K562 treated with DMSO at 1 percent for 24 hours (cell line): ENCODE results near the gene TNFSF13. TPM values are rescaled to one million over a fixed set of nuclear protein-coding genes. Genes with fewer than 3 reads are reported as not detected.

Experiments
- total RNA-seq: library from RNA; unstranded; fragments of 300-600 nt; gene quantifications from 2 replicates; pipeline ENCODE4 v1.2.3, GENCODE V29; 2022; ENCODE audit warnings: low read depth; ENCODE audit not compliant: insufficient read depth

TNFSF13 gene
- total RNA-seq: 1.5 and 2.0 TPM in 2 replicates

GRCh38 chr17:7558544-7559319 lies at the start of gene TNFSF13:
TNFSF13 (plus strand) TSS chr17:7558750; CDS start chr17:7559040, 290 bp downstream.

GRCh38 chr17:7548585-7549400 lies 9.8 kb upstream of the TNFSF13 start, which contains the start of gene TNFSF12:
TNFSF12 (plus strand) TSS chr17:7549058; CDS start chr17:7549154, 96 bp downstream.

GRCh38 chr17:7561589-7562207 lies 3.1 kb downstream of the TNFSF13 start, which contains the start of gene SENP3:
SENP3 (plus strand) TSS chr17:7561919; CDS start chr17:7563077, 1,158 bp downstream.

GRCh38 chr17:7579001-7579833 lies 20.7 kb downstream of the TNFSF13 start, which contains the start of gene CD68:
CD68 (plus strand) TSS chr17:7579638; CDS start chr17:7579678, 40 bp downstream.

GRCh38 chr17:7583253-7584109 lies 24.9 kb downstream of the TNFSF13 start, which contains the start of gene MPDU1:
MPDU1 (plus strand) TSS chr17:7583852; CDS start chr17:7583863, 11 bp downstream.

GRCh38 chr17:7589891-7590691 lies 31.5 kb downstream of the TNFSF13 start, which contains the start of gene SOX15:
SOX15 (minus strand) TSS chr17:7590094; CDS start chr17:7589676, 418 bp downstream.

Other genes with a start within 250 kb of the TNFSF13 start
- gene GPS2, start 243.4 kb upstream of the TNFSF13 start, total RNA-seq: 64.3 and 71.2 TPM in 2 replicates
- 15.7 and 18.8 TPM in 2 replicates for gene NEURL4, start 229.4 kb upstream of the TNFSF13 start, total RNA-seq
- gene ACAP1, start 222.2 kb upstream of the TNFSF13 start, total RNA-seq: 2.6 and 6.1 TPM in 2 replicates
- 7.3 and 8.6 TPM in 2 replicates for gene KCTD11, start 206.6 kb upstream of the TNFSF13 start, total RNA-seq
- not detected in 2 replicates for gene TMEM95, start 203.6 kb upstream of the TNFSF13 start, total RNA-seq
- 7.3 and 8.8 TPM in 2 replicates for gene TNK1, start 177.7 kb upstream of the TNFSF13 start, total RNA-seq
- gene PLSCR3, start 164.2 kb upstream of the TNFSF13 start, total RNA-seq: 11.9 and 13.9 TPM in 2 replicates
- 67.8 and 69.3 TPM in 2 replicates for gene TMEM256, start 154.7 kb upstream of the TNFSF13 start, total RNA-seq
- gene NLGN2, start 150.9 kb upstream of the TNFSF13 start, total RNA-seq: 14.2 and 14.9 TPM in 2 replicates
- not detected in 2 replicates for gene SPEM1, start 138.4 kb upstream of the TNFSF13 start, total RNA-seq
- not detected in 2 replicates for gene SPEM2, start 133.1 kb upstream of the TNFSF13 start, total RNA-seq
- not detected in 2 replicates for gene SPEM3, start 129.9 kb upstream of the TNFSF13 start, total RNA-seq
- gene TMEM102, start 123.3 kb upstream of the TNFSF13 start, total RNA-seq: 14.7 and 16.9 TPM in 2 replicates
- gene FGF11, start 119.2 kb upstream of the TNFSF13 start, total RNA-seq: 6.3 and 7.5 TPM in 2 replicates
- 12.6 and 14.0 TPM in 2 replicates for gene CHRNB1, start 113.7 kb upstream of the TNFSF13 start, total RNA-seq
- 5.5 and 5.6 TPM in 2 replicates for gene ZBTB4, start 79.1 kb upstream of the TNFSF13 start, total RNA-seq
- gene SLC35G6, start 77.3 kb upstream of the TNFSF13 start, total RNA-seq: not detected in 2 replicates
- 81.8 and 97.0 TPM in 2 replicates for gene POLR2A, start 74.4 kb upstream of the TNFSF13 start, total RNA-seq
- 0.58 and 1.4 TPM in 2 replicates for gene TNFSF12, start 9.7 kb upstream of the TNFSF13 start, total RNA-seq
- gene SENP3, start 3.2 kb downstream of the TNFSF13 start, total RNA-seq: 42.9 and 47.5 TPM in 2 replicates
- gene CD68, start 20.9 kb downstream of the TNFSF13 start, total RNA-seq: 31.3 and 38.5 TPM in 2 replicates
- 81.0 and 84.2 TPM in 2 replicates for gene MPDU1, start 25.1 kb downstream of the TNFSF13 start, total RNA-seq
- 3.9 and 4.4 TPM in 2 replicates for gene SOX15, start 31.3 kb downstream of the TNFSF13 start, total RNA-seq
- gene FXR2, start 56.1 kb downstream of the TNFSF13 start, total RNA-seq: 71.8 and 73.7 TPM in 2 replicates
- 62.8 TPM in 2 replicates for gene SAT2, start 69.1 kb downstream of the TNFSF13 start, total RNA-seq
- 0.68 and 0.93 TPM in 2 replicates for gene SHBG, start 71.4 kb downstream of the TNFSF13 start, total RNA-seq
- 4.5 and 5.6 TPM in 2 replicates for gene ATP1B2, start 92.2 kb downstream of the TNFSF13 start, total RNA-seq
- gene TP53, start 128.7 kb downstream of the TNFSF13 start, total RNA-seq: 4.8 and 6.3 TPM in 2 replicates
- gene WRAP53, start 129.7 kb downstream of the TNFSF13 start, total RNA-seq: 47.2 and 47.5 TPM in 2 replicates
- 0.10 TPM in 1 of 2 replicates, not detected in the other for gene EFNB3, start 146.5 kb downstream of the TNFSF13 start, total RNA-seq
- gene DNAH2, start 159.0 kb downstream of the TNFSF13 start, total RNA-seq: not detected in 2 replicates